ENCODE measurements around the gene SBSN. TPM values are rescaled to one million over a fixed set of nuclear protein-coding genes. Genes with fewer than 3 reads are reported as not detected.

Gene SBSN
- total and polyA plus RNA-seq, 4 donors = not detected

GRCh38 chr19:35561436-35561835, 33.3 kb upstream of the SBSN start:
- no peak overlapping the region for H3K4me3 ChIP-seq (ENCODE audit: low read depth in 1 of 3, low read length in 3 of 3)
- H3K9ac ChIP-seq (ENCODE audit: low read depth in 1 of 2, low read length in 2 of 2) = no peak overlapping the region
- peaks cover 0 to 7% (median 4%) of the 10 kb centered on the region in 4 donors for H3K4me1 ChIP-seq (ENCODE audit: control insufficient read depth in 4 of 4, insufficient read depth in 4 of 4, low read length in 3 of 4)
- DNase-seq (ENCODE audit: low spot score) = no peak
- peaks cover 0 to 7% (median 3%) of the 10 kb centered on the region in 4 donors for H3K27me3 ChIP-seq (ENCODE audit: control insufficient read depth in 4 of 4, insufficient read depth in 4 of 4, low read length in 3 of 4)
- WGBS = 73% methylated on average over 6 of the region's 6 CpGs
- H3K9me3 ChIP-seq (ENCODE audit: control insufficient read depth in 4 of 4, low read length in 3 of 4) = no peaks in the 10 kb centered on the region
- no peaks in the 10 kb centered on the region for H3K36me3 ChIP-seq (ENCODE audit: control insufficient read depth in 4 of 4, insufficient read depth in 3 of 4, low read depth in 1 of 4, low read length in 3 of 4)
- no peak overlapping the region for H3K27ac ChIP-seq (ENCODE audit: low read depth in 1 of 2, low read length in 2 of 2)
- TF ChIP-seq HNF4G (IDR thresholded peaks at IDR 0.05) (no peak), MAX (IDR thresholded peaks at IDR 0.05) (no peak), EGR1 (IDR thresholded peaks at IDR 0.05; ENCODE audit: low read depth in 2 of 2) (no peak), CTCF (IDR thresholded peaks at IDR 0.05; ENCODE audit: low read depth, low read length, missing input control) (no peak), JUND (IDR thresholded peaks at IDR 0.05) (no peak), HNF4A (conservative IDR thresholded peaks at IDR 0.05) (no peak), ATF3 (IDR thresholded peaks at IDR 0.05) (no peak), YY1 (IDR thresholded peaks at IDR 0.05) (no peak), RAD21 (IDR thresholded peaks at IDR 0.05) (no peak), TAF1 (conservative IDR thresholded peaks at IDR 0.05) (no peak), GABPA (IDR thresholded peaks at IDR 0.05 in 1 of 2, conservative IDR thresholded peaks at IDR 0.05 in 1 of 2) (no peak), NR2F2 (IDR thresholded peaks at IDR 0.05) (no peak), SP1 (IDR thresholded peaks at IDR 0.05) (no peak)

GRCh38 chr19:35560677-35561076, 32.6 kb upstream of the SBSN start:
- no peak overlapping the region for H3K9ac ChIP-seq (ENCODE audit: low read depth in 1 of 2, low read length in 2 of 2)
- TF ChIP-seq SP1 (IDR thresholded peaks at IDR 0.05) = no peak
- TF ChIP-seq ATF3 (IDR thresholded peaks at IDR 0.05) = no peak
- no peak for TF ChIP-seq TAF1 (conservative IDR thresholded peaks at IDR 0.05)
- no peak for TF ChIP-seq FOXA1 (IDR thresholded peaks at IDR 0.05)
- TF ChIP-seq HNF4G (IDR thresholded peaks at IDR 0.05) = no peak
- H3K9me3 ChIP-seq (ENCODE audit: control insufficient read depth in 4 of 4, low read length in 3 of 4) = no peaks in the 10 kb centered on the region
- H3K4me3 ChIP-seq (ENCODE audit: low read depth in 1 of 3, low read length in 3 of 3) = no peak overlapping the region
- no peak overlapping the region for H3K27ac ChIP-seq (ENCODE audit: low read depth in 1 of 2, low read length in 2 of 2)
- H3K27me3 ChIP-seq (ENCODE audit: control insufficient read depth in 4 of 4, insufficient read depth in 4 of 4, low read length in 3 of 4) = peaks cover 0 to 7% (median 3%) of the 10 kb centered on the region in 4 donors
- DNase-seq (ENCODE audit: low spot score) = no peak
- H3K36me3 ChIP-seq (ENCODE audit: control insufficient read depth in 4 of 4, insufficient read depth in 3 of 4, low read depth in 1 of 4, low read length in 3 of 4) = no peaks in the 10 kb centered on the region
- peaks cover 0 to 7% (median 4%) of the 10 kb centered on the region in 4 donors for H3K4me1 ChIP-seq (ENCODE audit: control insufficient read depth in 4 of 4, insufficient read depth in 4 of 4, low read length in 3 of 4)
- 67% methylated on average over 6 of the region's 6 CpGs for WGBS

- Histone ChIP-seq H3K36me3 (ENCODE audit: control insufficient read depth in 4 of 4, insufficient read depth in 3 of 4, low read depth in 1 of 4, low read length in 3 of 4) (no peaks in the 10 kb centered on the region), H3K27ac (ENCODE audit: low read depth in 1 of 2, low read length in 2 of 2) (no peak overlapping the region), H3K4me3 (ENCODE audit: low read depth in 1 of 3, low read length in 3 of 3) (no peak overlapping the region), H3K27me3 (ENCODE audit: control insufficient read depth in 4 of 4, insufficient read depth in 4 of 4, low read length in 3 of 4) (peaks cover 0 to 7% (median 3%) of the 10 kb centered on the region in 4 donors), H3K9ac (ENCODE audit: low read depth in 1 of 2, low read length in 2 of 2) (no peak overlapping the region), H3K9me3 (ENCODE audit: control insufficient read depth in 4 of 4, low read length in 3 of 4) (no peaks in the 10 kb centered on the region), H3K4me1 (ENCODE audit: control insufficient read depth in 4 of 4, insufficient read depth in 4 of 4, low read length in 3 of 4) (peaks cover 0 to 7% (median 4%) of the 10 kb centered on the region in 4 donors)
- 86% methylated on average over 18 of the region's 18 CpGs for WGBS
- no peak for DNase-seq (ENCODE audit: low spot score)
- TF ChIP-seq FOXA2 (IDR thresholded peaks at IDR 0.05) (no peak), REST (IDR thresholded peaks at IDR 0.05) (no peak), HNF4A (conservative IDR thresholded peaks at IDR 0.05) (no peak), GABPA (IDR thresholded peaks at IDR 0.05 in 1 of 2, conservative IDR thresholded peaks at IDR 0.05 in 1 of 2) (no peak), NR2F2 (IDR thresholded peaks at IDR 0.05) (no peak), ATF3 (IDR thresholded peaks at IDR 0.05) (no peak), JUND (IDR thresholded peaks at IDR 0.05) (no peak), RAD21 (IDR thresholded peaks at IDR 0.05) (no peak), CTCF (IDR thresholded peaks at IDR 0.05; ENCODE audit: low read depth, low read length, missing input control) (no peak), SP1 (IDR thresholded peaks at IDR 0.05) (no peak)
Measured at GRCh38 chr19:35560271-35560670, 32.2 kb upstream of the SBSN start.
